ENCODE data around the gene CBLL2.

- TF ChIP-seq JUND (IDR thresholded peaks at IDR 0.05; ENCODE audit: low read depth, low read length) (no peak), CTCF (IDR thresholded peaks at IDR 0.05 in 2 of 3, conservative IDR thresholded peaks at IDR 0.05 in 1 of 3; ENCODE audit: control insufficient read depth in 2 of 3, extremely low read depth in 1 of 3, insufficient read depth in 1 of 3, low read depth in 3 of 3, low read length in 3 of 3) (no peak), USF2 (IDR thresholded peaks at IDR 0.05; ENCODE audit: borderline replicate concordance, low read depth, low read length) (no peak), POLR2A (IDR thresholded peaks at IDR 0.05; ENCODE audit: low read depth, low read length) (no peak), TCF12 (IDR thresholded peaks at IDR 0.05; ENCODE audit: low read depth, low read length) (no peak), RFX5 (IDR thresholded peaks at IDR 0.05; ENCODE audit: low read depth, low read length) (no peak), KLF5 (IDR thresholded peaks at IDR 0.05; ENCODE audit: partially characterized antibody) (no peak), SMC3 (IDR thresholded peaks at IDR 0.05; ENCODE audit: borderline replicate concordance, low read length) (no peak), TCF7 (IDR thresholded peaks at IDR 0.05; ENCODE audit: borderline replicate concordance) (no peak), ZZZ3 (IDR thresholded peaks at IDR 0.05; ENCODE audit: control insufficient read depth, insufficient read length, low read depth) (no peak)
- TF ChIP-seq, protein P1, sequence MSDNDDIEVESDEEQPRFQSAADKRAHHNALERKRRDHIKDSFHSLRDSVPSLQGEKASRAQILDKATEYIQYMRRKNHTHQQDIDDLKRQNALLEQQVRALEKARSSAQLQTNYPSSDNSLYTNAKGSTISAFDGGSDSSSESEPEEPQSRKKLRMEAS (IDR thresholded peaks at IDR 0.05; ENCODE audit: low read depth, low read length) = no peak
- TF ChIP-seq, protein P2, sequence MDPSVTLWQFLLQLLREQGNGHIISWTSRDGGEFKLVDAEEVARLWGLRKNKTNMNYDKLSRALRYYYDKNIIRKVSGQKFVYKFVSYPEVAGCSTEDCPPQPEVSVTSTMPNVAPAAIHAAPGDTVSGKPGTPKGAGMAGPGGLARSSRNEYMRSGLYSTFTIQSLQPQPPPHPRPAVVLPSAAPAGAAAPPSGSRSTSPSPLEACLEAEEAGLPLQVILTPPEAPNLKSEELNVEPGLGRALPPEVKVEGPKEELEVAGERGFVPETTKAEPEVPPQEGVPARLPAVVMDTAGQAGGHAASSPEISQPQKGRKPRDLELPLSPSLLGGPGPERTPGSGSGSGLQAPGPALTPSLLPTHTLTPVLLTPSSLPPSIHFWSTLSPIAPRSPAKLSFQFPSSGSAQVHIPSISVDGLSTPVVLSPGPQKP (IDR thresholded peaks at IDR 0.05; ENCODE audit: low read depth, low read length) = no peak
- TF ChIP-seq, protein P3, sequence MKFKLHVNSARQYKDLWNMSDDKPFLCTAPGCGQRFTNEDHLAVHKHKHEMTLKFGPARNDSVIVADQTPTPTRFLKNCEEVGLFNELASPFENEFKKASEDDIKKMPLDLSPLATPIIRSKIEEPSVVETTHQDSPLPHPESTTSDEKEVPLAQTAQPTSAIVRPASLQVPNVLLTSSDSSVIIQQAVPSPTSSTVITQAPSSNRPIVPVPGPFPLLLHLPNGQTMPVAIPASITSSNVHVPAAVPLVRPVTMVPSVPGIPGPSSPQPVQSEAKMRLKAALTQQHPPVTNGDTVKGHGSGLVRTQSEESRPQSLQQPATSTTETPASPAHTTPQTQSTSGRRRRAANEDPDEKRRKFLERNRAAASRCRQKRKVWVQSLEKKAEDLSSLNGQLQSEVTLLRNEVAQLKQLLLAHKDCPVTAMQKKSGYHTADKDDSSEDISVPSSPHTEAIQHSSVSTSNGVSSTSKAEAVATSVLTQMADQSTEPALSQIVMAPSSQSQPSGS (IDR thresholded peaks at IDR 0.05; ENCODE audit: low read length) = no peak
- TF ChIP-seq, protein P4, sequence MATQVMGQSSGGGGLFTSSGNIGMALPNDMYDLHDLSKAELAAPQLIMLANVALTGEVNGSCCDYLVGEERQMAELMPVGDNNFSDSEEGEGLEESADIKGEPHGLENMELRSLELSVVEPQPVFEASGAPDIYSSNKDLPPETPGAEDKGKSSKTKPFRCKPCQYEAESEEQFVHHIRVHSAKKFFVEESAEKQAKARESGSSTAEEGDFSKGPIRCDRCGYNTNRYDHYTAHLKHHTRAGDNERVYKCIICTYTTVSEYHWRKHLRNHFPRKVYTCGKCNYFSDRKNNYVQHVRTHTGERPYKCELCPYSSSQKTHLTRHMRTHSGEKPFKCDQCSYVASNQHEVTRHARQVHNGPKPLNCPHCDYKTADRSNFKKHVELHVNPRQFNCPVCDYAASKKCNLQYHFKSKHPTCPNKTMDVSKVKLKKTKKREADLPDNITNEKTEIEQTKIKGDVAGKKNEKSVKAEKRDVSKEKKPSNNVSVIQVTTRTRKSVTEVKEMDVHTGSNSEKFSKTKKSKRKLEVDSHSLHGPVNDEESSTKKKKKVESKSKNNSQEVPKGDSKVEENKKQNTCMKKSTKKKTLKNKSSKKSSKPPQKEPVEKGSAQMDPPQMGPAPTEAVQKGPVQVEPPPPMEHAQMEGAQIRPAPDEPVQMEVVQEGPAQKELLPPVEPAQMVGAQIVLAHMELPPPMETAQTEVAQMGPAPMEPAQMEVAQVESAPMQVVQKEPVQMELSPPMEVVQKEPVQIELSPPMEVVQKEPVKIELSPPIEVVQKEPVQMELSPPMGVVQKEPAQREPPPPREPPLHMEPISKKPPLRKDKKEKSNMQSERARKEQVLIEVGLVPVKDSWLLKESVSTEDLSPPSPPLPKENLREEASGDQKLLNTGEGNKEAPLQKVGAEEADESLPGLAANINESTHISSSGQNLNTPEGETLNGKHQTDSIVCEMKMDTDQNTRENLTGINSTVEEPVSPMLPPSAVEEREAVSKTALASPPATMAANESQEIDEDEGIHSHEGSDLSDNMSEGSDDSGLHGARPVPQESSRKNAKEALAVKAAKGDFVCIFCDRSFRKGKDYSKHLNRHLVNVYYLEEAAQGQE (IDR thresholded peaks at IDR 0.05; ENCODE audit: low read depth, low read length) = no peak
Measured at GRCh38 chrX:22314692-22315091, 42.0 kb downstream of the CBLL2 start.

Measured in GM12878 (cell line).